Karpas-422 (cell line): Measurements from ENCODE around the gene SPAG16. TPM values are rescaled to one million over a fixed set of nuclear protein-coding genes. Genes with fewer than 3 reads are reported as not detected.

ENCODE experiments used
- DNase-seq: peaks from one replicate; pipeline ENCODE4 v3.0.0-alpha.2; 2015
- H2AFZ ChIP-seq: fragments of 200-600 bp; sonication (generic); 2 replicates; pipeline ENCODE4 v1.6.1; 2014; ENCODE audit warnings: antibody characterized with exemption, low read length, mixed read lengths
- H3K27ac ChIP-seq: fragments of 200-600 bp; sonication (generic); 2 replicates; pipeline ENCODE4 v1.5.1; 2014; ENCODE audit warnings: mild to moderate bottlenecking, low read length, moderate library complexity
- H3K27me3 ChIP-seq: fragments of 200-600 bp; sonication (generic); 2 replicates; pipeline ENCODE4 v1.6.1; 2014; ENCODE audit warnings: low read length, mixed read lengths
- H3K36me3 ChIP-seq: fragments of 200-600 bp; sonication (generic); 2 replicates; pipeline ENCODE4 v1.6.1; 2014; ENCODE audit warnings: low read length, mixed read lengths; ENCODE audit not compliant: insufficient read depth
- H3K4me1 ChIP-seq: fragments of 200-600 bp; sonication (generic); 2 replicates; pipeline ENCODE4 v1.6.1; 2014; ENCODE audit warnings: mild to moderate bottlenecking, low read length, mixed read lengths
- H3K4me2 ChIP-seq: fragments of 200-600 bp; sonication (generic); 2 replicates; pipeline ENCODE4 v1.6.1; 2014; ENCODE audit warnings: low read length, low read depth, mild to moderate bottlenecking; ENCODE audit not compliant: poor library complexity, severe bottlenecking
- H3K4me3 ChIP-seq: fragments of 200-600 bp; sonication (generic); 2 replicates; pipeline ENCODE4 v1.5.1; 2014; ENCODE audit warnings: mild to moderate bottlenecking, antibody characterized with exemption, low read length, mixed read lengths
- H3K79me2 ChIP-seq: fragments of 200-600 bp; sonication (generic); 2 replicates; pipeline ENCODE4 v1.6.1; 2014; ENCODE audit warnings: mild to moderate bottlenecking, low read length, mixed read lengths
- H3K9ac ChIP-seq: fragments of 200-600 bp; sonication (generic); 2 replicates; pipeline ENCODE4 v1.6.0; 2014; ENCODE audit warnings: low read length
- H3K9me2 ChIP-seq: fragments of 200-600 bp; sonication (generic), shearing (Covaris generic); replicated peaks from 2 replicates; pipeline ENCODE4 v1.6.0; 2014; ENCODE audit warnings: mild to moderate bottlenecking, low read length, moderate library complexity; ENCODE audit not compliant: insufficient read depth
- H3K9me3 ChIP-seq: fragments of 300-700, 200-600 bp; sonication (generic); 2 replicates; pipeline ENCODE4 v1.6.1; 2014; ENCODE audit warnings: low read length, mixed read lengths
- H4K20me1 ChIP-seq: fragments of 200-600 bp; sonication (generic); 2 replicates; pipeline ENCODE4 v1.6.1; 2014; ENCODE audit warnings: mild to moderate bottlenecking, antibody characterized with exemption, low read length, low read depth; ENCODE audit not compliant: insufficient read depth
- total RNA-seq: library from RNA; depleted of rRNA; stranded (reverse); fragments of >200 nt; shearing (Covaris generic); gene quantifications from 2 replicates; pipeline ENCODE4 v1.2.3, GENCODE V29; 2014; ENCODE audit warnings: low replicate concordance

The SPAG16 gene
- total RNA-seq, 1 experiment from 2014 or later: 67.8 TPM

GRCh38 chr2:213923543-213923942 is 639.3 kb downstream of the SPAG16 start:
- Histone ChIP-seq H3K4me1 (no peaks in the 10 kb centered on the region), H3K9me3 (peaks cover 15% of the 10 kb centered on the region), H3K79me2 (no peaks in the 10 kb centered on the region), H3K9ac (no peak overlapping the region), H3K4me2 (no peak overlapping the region), H3K4me3 (no peak overlapping the region), H2AFZ (no peak overlapping the region), H3K36me3 (no peaks in the 10 kb centered on the region), H4K20me1 (no peaks in the 10 kb centered on the region), H3K9me2 (no peaks in the 10 kb centered on the region), H3K27me3 (no peaks in the 10 kb centered on the region), H3K27ac (no peak overlapping the region)
- DNase-seq: no peak

- H3K4me2 ChIP-seq: no peak overlapping the region
- no peaks in the 10 kb centered on the region for H3K4me1 ChIP-seq
- H3K9ac ChIP-seq: no peak overlapping the region
- no peaks in the 10 kb centered on the region for H3K36me3 ChIP-seq
- no peaks in the 10 kb centered on the region; the same call in 1 of the 2 replicates for H3K9me3 ChIP-seq
- no peaks in the 10 kb centered on the region for H3K9me2 ChIP-seq
- H3K4me3 ChIP-seq: no peak overlapping the region
- H3K27me3 ChIP-seq: no peaks in the 10 kb centered on the region
- H3K79me2 ChIP-seq: no peaks in the 10 kb centered on the region
- H4K20me1 ChIP-seq: no peaks in the 10 kb centered on the region
- DNase-seq: peak; percentile 72
- no peak overlapping the region for H3K27ac ChIP-seq
- no peak overlapping the region for H2AFZ ChIP-seq
Measured at GRCh38 chr2:213934560-213934959, 650.3 kb downstream of the SPAG16 start.

- Histone ChIP-seq H3K9ac (no peak overlapping the region), H4K20me1 (no peaks in the 10 kb centered on the region), H3K36me3 (no peaks in the 10 kb centered on the region), H3K4me1 (no peaks in the 10 kb centered on the region), H3K27ac (no peak overlapping the region), H3K9me3 (peaks cover 16% of the 10 kb centered on the region), H3K9me2 (no peaks in the 10 kb centered on the region), H2AFZ (no peak overlapping the region), H3K79me2 (no peaks in the 10 kb centered on the region), H3K27me3 (no peaks in the 10 kb centered on the region), H3K4me2 (no peak overlapping the region), H3K4me3 (no peak overlapping the region)
- DNase-seq: no peak
Measured at GRCh38 chr2:213958086-213958485, 673.8 kb downstream of the SPAG16 start.

GRCh38 chr2:213959589-213959988 is 675.3 kb downstream of the SPAG16 start:
- no peak overlapping the region for H3K4me2 ChIP-seq
- H3K9me3 ChIP-seq: peaks cover 19% of the 10 kb centered on the region
- H3K9ac ChIP-seq: no peak overlapping the region
- no peaks in the 10 kb centered on the region for H3K79me2 ChIP-seq
- no peak overlapping the region for H3K4me3 ChIP-seq
- no peaks in the 10 kb centered on the region for H3K27me3 ChIP-seq
- no peaks in the 10 kb centered on the region for H3K4me1 ChIP-seq
- no peaks in the 10 kb centered on the region for H3K9me2 ChIP-seq
- peak; percentile 40 for DNase-seq
- H3K36me3 ChIP-seq: no peaks in the 10 kb centered on the region
- H2AFZ ChIP-seq: no peak overlapping the region
- no peak overlapping the region for H3K27ac ChIP-seq
- H4K20me1 ChIP-seq: no peaks in the 10 kb centered on the region

GRCh38 chr2:213971536-213971935 is 687.3 kb downstream of the SPAG16 start:
- Histone ChIP-seq H3K9ac (no peak overlapping the region), H3K79me2 (no peaks in the 10 kb centered on the region), H3K9me3 (peaks cover 16% of the 10 kb centered on the region), H3K4me1 (no peaks in the 10 kb centered on the region), H3K27ac (no peak overlapping the region), H4K20me1 (no peaks in the 10 kb centered on the region), H3K4me2 (no peak overlapping the region), H3K9me2 (no peaks in the 10 kb centered on the region), H3K4me3 (no peak overlapping the region), H3K27me3 (no peaks in the 10 kb centered on the region), H2AFZ (no peak overlapping the region), H3K36me3 (no peaks in the 10 kb centered on the region)
- DNase-seq: no peak

GRCh38 chr2:213980883-213981282 is 696.6 kb downstream of the SPAG16 start:
- H3K9me3 ChIP-seq: peaks cover 19% of the 10 kb centered on the region
- no peak overlapping the region for H3K4me2 ChIP-seq
- H3K27me3 ChIP-seq: no peaks in the 10 kb centered on the region

GRCh38 chr2:213989207-213989606 is 704.9 kb downstream of the SPAG16 start:
- no peak overlapping the region for H3K27ac ChIP-seq
- no peaks in the 10 kb centered on the region for H3K9me2 ChIP-seq
- H2AFZ ChIP-seq: no peak overlapping the region
- no peak overlapping the region for H3K9ac ChIP-seq
- no peaks in the 10 kb centered on the region for H3K79me2 ChIP-seq
- no peaks in the 10 kb centered on the region for H3K27me3 ChIP-seq
- H3K4me1 ChIP-seq: no peaks in the 10 kb centered on the region
- peaks cover 31% of the 10 kb centered on the region for H3K9me3 ChIP-seq
- no peaks in the 10 kb centered on the region for H4K20me1 ChIP-seq
- no peak overlapping the region for H3K4me2 ChIP-seq
- H3K4me3 ChIP-seq: no peak overlapping the region
- no peaks in the 10 kb centered on the region for H3K36me3 ChIP-seq
- no peak for DNase-seq

More at GRCh38 chr2:213980883-213981282, 696.6 kb downstream of the SPAG16 start:
- H3K27ac ChIP-seq: no peak overlapping the region
- no peaks in the 10 kb centered on the region for H3K79me2 ChIP-seq
- no peaks in the 10 kb centered on the region for H4K20me1 ChIP-seq
- H3K9ac ChIP-seq: no peak overlapping the region
- no peak overlapping the region for H3K4me3 ChIP-seq
- DNase-seq: no peak
- H3K4me1 ChIP-seq: no peaks in the 10 kb centered on the region
- H2AFZ ChIP-seq: no peak overlapping the region
- no peaks in the 10 kb centered on the region for H3K9me2 ChIP-seq
- H3K36me3 ChIP-seq: no peaks in the 10 kb centered on the region

- H3K27me3 ChIP-seq: no peaks in the 10 kb centered on the region
- DNase-seq: no peak
- H2AFZ ChIP-seq: no peak overlapping the region
Measured at GRCh38 chr2:213991453-213992108, 707.3 kb downstream of the SPAG16 start.

More at GRCh38 chr2:213991453-213992108, 707.3 kb downstream of the SPAG16 start:
- no peak overlapping the region for H3K4me3 ChIP-seq
- no peaks in the 10 kb centered on the region for H3K4me1 ChIP-seq
- H3K79me2 ChIP-seq: no peaks in the 10 kb centered on the region
- no peaks in the 10 kb centered on the region for H4K20me1 ChIP-seq
- H3K36me3 ChIP-seq: no peaks in the 10 kb centered on the region
- no peak overlapping the region for H3K4me2 ChIP-seq
- H3K9ac ChIP-seq: no peak overlapping the region
- no peak overlapping the region for H3K27ac ChIP-seq
- no peaks in the 10 kb centered on the region for H3K9me2 ChIP-seq
- peaks cover 26% of the 10 kb centered on the region; the same call in 1 of the 2 replicates for H3K9me3 ChIP-seq
